DMS53 treated with DMSO at 0.1 percent for 48 hours (cell line): ENCODE data around the gene DKK3.

Experiments
- DNase-seq: peaks from one replicate; lab custom pipeline; 2025; ENCODE audit not compliant: unreplicated experiment; lab: John Stamatoyannopoulos, UW

DKK3 gene

GRCh38 chr11:12031856-12032544, 23.6 kb upstream of the DKK3 start:
- DNase-seq: no peak

GRCh38 chr11:12029738-12030363, 21.4 kb upstream of the DKK3 start:
- DNase-seq: no peak

GRCh38 chr11:12029119-12029518, 20.7 kb upstream of the DKK3 start:
- no peak for DNase-seq

GRCh38 chr11:12028303-12028702, 19.9 kb upstream of the DKK3 start:
- DNase-seq: no peak

GRCh38 chr11:12026331-12027211, 18.1 kb upstream of the DKK3 start:
- DNase-seq: no peak

GRCh38 chr11:12024254-12024926, 16.0 kb upstream of the DKK3 start:
- DNase-seq: no peak

GRCh38 chr11:12023015-12023414, 14.6 kb upstream of the DKK3 start:
- DNase-seq: no peak

GRCh38 chr11:12020546-12020945, 12.1 kb upstream of the DKK3 start:
- no peak for DNase-seq

- DNase-seq: no peak
These were observed 11.5 kb upstream of the DKK3 start for GRCh38 chr11:12019866-12020416.

GRCh38 chr11:12019337-12019736, 10.9 kb upstream of the DKK3 start:
- no peak for DNase-seq

GRCh38 chr11:12017865-12018453, 9.5 kb upstream of the DKK3 start:
- DNase-seq: no peak

- DNase-seq: no peak
These were observed 8.8 kb upstream of the DKK3 start for GRCh38 chr11:12017243-12017678.

- DNase-seq: no peak
These were observed 7.8 kb upstream of the DKK3 start for GRCh38 chr11:12016246-12016645.

- no peak for DNase-seq
These were observed 7.1 kb upstream of the DKK3 start for GRCh38 chr11:12015486-12015885.

GRCh38 chr11:12013781-12014180, 5.4 kb upstream of the DKK3 start:
- DNase-seq: no peak

- DNase-seq: no peak
These were observed 1.3 kb upstream of the DKK3 start for GRCh38 chr11:12009617-12010321.

- no peak for DNase-seq
These were observed 577 bp upstream of the DKK3 start for GRCh38 chr11:12008790-12009616.

GRCh38 chr11:12007230-12007593, 1.2 kb downstream of the DKK3 start:
- no peak for DNase-seq

GRCh38 chr11:12006552-12007229, 1.7 kb downstream of the DKK3 start:
- DNase-seq: no peak
